Stimulated activated CD4-positive, alpha-beta T cell treated with anti-CD3 and anti-CD28 coated beads, Interleukin-2, amount 100 ng/mL, for 24 hours (primary cell): ENCODE measurements around the gene ZNF730.
"Not testable (repeated sequence)": the region's sequence is repeated elsewhere in the genome, so short reads cannot be mapped to it uniquely, and the experiment has no call there.

Experiments used
- DNase-seq, 2 donors: peaks; one replicate each; pipeline ENCODE4 v3.0.0-alpha.2; 2020

ZNF730 gene

DNA sequence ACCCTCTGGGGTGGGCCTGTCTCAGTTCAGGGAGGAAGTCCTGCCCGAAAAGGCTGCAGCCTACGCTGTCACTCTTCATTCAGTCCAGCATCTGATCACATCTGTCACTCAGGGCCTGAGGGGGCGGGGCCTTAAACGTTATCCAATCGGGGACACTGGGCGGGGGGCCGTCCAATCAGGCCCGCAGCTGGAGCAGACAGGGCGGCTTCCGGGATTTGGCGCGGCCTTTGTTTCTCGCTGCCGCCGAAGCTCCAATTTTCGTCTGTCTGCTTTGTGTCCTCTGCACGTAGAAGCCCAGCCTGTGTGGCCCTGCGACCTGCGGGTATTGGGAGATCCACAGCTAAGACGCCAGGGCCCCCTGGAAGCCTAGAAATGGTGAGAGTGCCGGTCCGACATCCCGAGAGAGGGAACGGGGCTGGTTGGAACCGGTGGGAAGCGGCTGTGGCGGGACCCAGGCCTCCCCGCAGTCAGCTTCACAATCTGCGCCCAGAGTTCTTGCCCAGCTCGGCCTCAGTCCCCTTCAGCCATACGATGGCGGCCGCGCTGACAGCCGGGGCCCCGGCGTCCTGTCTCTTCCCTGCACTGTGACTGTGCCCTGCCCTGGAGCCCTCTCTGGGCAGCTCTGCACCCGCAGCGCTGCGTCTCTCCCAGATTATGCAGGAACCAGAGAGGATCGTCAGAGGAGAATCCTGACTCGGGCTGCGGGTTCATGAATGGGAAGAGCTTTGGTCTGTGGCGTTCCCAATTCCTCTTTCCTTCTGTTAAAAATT is at the start of gene ZNF730:
ZNF730 (plus strand) TSS at position 224 of the 770 bp plus-strand sequence; CDS start at position 373, 149 bp downstream.
- DNase-seq = peak; percentile 24 to 57

DNA sequence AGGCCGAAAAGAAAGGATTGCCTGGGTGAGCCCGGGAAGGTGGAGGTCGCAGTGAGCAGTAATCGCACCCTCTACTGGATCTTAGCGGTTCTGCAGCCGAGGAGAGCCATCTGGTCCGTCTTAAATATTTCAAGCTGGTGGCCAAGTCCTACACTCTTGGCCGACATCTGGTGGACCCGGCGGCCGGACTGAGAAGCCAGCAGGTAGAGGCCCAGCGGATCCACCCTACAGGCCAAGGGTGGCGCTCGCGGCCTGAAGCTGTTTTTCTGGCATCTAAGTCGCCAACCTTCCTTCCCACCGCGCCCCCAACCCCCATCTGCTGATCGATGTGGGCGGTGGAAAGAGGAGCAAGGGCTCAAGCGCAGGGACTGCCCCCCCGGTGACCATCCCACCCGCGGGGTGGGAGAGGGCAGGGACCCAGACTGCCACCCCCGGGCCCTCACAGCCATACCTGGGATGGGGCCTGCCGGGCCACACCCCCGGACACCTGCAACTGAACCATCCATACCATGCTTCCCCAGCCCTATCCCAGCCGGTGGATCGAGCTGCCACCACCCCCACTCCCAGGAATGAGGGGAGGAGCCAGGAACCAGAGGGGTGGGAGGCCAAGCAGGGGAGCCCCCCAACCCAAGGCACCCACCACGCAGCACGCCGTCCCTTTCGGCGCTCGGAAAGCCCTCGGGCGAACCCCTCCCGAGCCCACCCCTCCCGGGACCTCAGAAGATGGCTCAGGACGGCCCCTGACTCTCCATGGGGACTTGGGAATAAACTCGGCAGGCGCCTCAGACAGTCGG is 46.3 kb upstream of the ZNF730 start:
- peak in 1 of 2 donors; percentile 26 for DNase-seq

DNA sequence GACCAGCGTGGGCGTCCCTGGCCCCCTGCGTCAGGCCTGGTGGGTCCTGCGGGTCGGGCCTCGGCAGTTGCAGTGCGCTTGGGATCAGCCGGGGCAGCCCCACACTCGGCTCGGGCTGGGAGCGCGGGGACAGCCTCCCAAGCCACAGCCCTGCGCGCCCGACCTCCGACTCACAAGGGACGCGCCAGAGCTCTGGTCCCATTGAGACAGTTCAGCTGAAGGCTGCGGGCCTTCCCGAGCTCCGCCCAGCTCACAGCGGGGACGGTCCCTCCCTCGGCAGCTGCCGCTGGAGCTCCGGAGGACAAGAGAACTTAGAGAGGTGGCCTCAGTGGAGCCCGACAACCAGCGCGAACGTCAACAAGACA is 45.7 kb upstream of the ZNF730 start:
- peak in 1 of 2 donors; percentile 12 for DNase-seq

DNA sequence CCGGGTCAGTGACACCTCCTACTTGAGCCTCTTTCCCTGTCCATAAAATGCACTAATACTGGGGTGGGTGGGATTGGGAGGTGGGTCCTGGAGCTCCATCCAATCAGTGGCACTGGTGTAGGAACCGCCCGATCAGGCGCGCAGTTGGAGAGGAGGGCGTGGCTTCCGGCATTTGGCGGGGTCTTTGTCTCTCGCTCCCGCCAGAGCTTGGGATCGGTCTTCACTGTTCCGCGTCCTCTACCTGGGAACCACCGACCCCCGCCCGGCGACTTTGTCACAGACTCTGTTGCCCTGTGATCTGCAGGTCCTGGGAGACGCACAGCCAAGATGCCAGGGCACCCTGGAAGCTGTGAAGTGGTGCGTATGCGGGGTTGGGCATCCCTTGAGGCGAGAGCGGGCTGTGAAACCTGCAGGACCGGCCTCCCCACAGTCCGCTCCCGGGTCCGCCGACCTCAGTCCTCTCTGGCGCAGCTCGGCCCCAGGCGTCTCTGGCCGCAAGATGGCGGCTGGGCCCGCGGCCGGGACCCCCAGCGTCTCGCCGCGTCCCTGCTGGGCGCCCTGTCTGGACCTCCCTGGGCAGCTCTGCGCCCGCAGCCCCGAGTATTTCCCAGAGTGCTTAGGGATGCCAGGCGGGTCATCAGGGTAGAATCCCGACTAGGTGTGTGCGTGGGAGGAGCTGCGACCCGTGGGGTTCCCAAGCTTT is 41.6 kb upstream of the ZNF730 start:
- DNase-seq = peak in 1 of 2 donors; percentile 17

DNA sequence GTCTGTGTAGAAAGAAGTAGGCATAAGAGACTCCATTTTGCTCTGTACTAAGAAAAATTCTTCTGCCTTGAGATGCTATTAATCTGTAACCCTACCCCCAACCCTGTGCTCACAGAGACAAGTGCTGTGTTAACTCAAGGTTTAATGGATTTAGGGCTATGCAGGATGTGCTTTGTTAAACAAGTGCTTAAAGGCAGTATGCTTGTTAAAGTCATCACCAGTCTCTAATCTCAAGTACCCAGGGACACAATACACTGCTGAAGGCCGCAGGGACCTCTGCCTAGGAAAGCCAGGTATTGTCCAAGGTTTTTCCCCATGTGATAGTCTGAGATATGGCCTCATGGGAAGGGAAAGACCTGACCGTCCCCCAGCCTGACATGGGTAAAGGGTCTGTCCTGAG is 39.0 kb upstream of the ZNF730 start:
- DNase-seq = not testable (repeated sequence)

DNA sequence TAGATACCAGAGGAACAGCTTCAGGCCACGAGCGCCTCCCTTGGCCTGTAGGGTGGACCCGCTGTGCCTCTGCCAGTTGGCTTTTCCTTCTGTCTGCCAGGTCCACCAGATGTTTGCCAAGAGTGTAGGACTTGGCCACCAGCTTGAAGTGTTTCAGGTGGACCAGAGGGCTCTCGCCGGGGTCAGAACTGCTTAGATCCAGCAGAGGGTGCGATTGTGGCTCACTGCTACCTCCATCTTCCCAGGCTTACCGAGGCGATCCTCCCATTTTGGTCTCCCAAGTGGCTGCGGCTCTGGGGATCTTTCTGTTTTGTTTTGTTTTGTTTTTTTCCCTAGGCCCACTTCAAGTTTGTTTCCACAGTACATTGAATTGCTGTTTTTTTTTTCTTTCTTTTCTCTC is 23.0 kb upstream of the ZNF730 start:
- DNase-seq = no peak

DNA sequence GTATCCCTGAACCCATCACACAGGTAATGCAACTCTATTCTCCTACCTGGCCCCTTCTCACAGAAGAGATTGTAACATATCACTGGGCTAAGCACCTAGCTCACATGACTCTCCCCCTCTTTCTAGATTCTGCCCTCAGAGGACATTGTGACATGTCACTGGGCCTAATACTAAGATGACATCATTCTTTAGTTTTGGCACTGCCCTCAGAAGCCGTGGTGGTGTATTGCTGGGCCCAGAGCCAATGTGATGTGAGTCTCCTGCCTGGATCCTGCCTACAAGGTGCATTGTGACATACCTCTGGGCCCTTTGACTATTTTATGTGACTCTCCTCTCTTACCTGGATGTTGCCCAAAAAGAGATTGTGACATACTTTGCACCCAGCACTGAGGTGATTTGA is 21.4 kb upstream of the ZNF730 start:
- no peak for DNase-seq

DNA sequence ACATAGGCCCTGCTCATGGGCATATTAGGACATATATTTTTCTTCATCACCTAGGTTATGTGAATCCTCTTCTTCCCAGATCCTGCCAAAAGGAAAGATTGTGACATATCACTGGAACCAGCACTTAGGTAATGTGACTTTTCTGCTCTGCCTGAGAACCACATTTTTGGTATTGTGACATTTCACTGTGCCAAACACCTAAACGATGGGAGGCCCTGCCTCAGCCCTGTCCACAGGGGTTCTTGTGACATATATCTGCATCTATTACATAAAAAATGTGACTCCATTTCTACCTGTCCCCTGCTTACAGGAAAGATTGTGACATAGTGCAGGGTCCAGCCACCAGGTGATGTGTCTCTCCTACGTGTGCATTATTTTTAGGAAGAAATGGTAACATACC is 18.5 kb upstream of the ZNF730 start:
- DNase-seq = no peak

DNA sequence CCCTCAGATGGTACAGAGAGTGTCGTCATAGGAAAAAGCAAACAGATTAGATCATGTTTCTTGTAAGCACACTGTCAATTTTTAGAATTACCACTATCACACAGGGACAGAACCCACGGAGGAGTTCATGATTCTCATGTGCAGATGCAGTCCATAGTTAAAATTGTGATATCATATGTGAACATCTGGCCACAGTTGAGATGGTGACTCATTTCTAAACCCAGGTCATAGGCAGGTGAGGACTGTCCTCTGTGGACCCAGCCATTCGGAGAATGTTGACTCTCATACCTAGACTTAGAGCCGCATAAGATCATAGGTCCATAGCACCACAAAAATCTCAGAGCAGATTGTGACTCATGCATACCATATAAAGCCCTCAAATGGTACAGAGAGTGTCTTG is 17.8 kb upstream of the ZNF730 start:
- DNase-seq = no peak

DNA sequence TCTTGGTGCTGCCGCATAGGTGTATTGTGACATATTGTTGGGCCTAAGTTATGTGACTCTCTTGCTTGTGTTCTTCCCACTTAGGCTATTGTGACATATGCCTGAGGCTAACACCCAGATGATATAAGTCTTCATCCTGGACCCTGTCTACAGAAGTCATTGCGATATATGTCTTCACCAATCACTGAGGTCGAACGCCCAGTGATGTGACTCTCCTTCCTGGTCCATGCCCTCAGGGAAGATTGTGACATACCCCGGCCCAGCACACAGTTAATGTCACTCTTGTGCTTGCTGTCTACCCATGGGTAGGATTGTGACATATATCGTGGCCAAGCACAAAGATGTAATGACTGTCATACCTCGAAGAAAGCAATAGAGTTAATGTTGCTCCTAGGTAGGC is 16.9 kb upstream of the ZNF730 start:
- DNase-seq = no peak

DNA sequence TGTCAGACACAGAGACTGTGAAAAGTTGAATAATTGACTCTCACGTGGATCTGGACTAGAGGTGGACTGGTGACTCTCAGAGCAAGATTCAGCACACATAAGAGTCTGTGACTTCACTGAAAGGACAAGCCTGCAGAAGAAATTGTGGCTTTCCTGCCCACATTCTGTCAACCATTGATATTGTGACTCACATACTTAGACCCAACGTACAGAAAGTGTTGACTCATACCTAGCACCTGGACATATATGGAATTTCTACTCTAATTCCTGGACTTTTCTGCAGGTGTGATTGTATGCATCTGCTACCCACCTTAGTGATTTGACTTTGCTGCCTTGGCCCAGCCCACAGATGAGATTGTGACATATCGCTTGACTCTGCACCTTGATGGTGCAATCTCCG is 15.6 kb upstream of the ZNF730 start:
- DNase-seq = no peak

DNA sequence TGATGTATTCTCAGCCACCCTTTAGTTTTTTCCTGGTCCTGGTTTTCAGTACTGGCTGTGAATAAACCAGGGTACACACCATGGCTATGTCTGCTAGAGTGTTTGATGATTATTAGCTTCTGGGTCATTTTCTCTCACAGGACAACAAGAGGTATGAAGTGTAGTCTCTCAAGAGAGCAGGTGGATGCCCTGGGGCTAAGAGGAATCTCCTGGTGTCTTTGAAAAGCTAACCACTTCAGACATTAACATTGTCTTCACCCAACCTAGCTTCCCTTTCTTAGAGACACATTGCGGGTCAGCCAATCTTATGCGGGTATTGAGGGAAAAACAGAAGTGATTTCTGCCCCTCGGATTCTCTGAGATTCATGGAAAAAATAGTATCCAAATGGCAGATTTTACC is 1.6 kb downstream of the ZNF730 start:
- DNase-seq = no peak

DNA sequence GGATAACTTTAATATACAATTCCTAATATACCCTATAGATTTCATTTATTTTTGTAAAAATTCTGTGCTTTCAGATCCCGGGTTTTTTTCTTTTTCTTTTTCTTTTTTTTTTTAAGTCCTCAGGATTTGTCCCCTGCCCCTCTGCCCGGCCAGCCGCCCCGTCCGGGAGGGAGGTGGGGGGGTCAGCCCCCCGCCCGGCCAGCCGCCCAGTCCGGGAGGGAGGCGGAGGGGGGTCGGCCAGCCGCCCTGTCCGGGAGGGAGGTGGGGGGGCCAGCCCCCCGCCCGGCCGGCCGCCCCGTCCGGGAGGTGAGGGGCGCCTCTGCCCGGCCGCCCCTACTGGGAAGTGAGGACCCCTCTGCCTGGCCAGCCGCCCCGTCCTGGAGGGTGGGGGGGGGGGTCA is 17.4 kb downstream of the ZNF730 start:
- DNase-seq = not testable (repeated sequence)

DNA sequence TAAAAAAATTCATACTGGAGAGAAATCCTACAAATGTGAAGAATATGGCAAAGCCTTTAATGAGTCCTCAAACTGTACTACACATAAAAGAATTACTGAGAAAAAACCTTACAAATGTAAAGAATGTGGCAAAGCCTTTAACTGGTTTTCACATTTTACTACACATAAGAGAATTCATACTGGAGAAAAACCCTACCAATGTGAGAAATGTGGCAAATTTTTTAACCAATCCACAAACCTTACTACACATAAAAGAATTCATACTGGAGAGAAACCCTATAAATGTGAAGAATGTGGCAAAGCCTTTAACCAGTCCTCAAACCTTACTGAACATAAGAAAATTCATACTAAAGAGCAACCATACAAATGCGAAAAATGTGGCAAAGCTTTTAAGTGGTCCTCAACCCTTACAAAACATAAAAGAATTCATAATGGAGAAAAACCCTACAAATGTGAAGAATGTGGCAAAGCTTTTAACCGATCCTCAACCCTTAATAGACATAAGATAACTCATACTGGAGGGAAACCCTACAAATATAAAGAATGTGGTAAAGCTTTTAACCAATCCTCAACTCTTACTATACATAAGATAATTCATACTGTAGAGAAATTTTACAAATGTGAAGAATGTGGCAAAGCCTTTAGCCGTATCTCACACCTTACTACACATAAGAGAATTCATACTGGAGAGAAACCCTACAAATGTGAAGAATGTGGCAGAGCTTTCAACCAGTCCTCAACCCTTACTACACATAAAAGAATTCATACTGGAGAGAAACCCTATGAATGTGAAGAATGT is 29.0 kb downstream of the ZNF730 start:
- DNase-seq = no peak

DNA sequence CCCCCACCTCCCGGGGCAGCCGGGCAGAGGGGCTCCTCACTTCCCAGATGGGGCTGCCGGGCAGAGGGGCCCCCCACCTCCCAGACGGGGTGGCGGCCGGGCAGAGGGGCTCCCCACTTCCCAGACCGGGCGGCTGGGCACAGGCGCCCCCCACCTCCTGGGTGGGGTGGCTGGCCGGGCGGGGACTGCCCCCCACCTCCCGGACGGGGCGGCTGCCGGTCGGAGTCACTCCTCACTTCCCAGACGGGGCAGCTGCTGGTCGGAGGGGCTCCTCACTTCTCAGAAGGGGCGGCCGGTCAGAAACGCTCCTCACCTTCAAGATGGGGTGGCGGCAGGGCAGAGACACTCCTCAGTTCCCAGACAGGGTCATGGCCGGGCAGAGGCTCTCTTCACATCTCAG is 43.9 kb downstream of the ZNF730 start:
- no peak for DNase-seq

DNA sequence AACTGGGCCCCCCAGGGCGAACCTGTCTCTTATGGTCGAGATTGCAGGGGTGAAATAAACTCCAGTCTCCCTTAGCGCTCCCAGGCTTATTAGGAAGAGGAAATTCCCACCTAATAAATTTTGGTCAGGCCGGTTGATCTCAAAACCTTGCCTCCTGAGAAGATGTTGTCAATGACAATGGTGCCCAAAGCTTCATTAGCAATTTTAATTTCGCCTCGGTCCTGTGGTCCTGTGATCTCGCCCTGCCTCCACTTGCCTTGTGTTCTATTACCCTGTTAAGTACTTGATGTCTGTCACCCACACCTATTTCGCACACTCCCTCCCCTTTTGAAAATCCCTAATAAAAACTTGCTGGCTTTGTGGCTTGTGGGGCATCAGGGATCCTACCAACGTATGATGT is 51.5 kb downstream of the ZNF730 start:
- not testable (repeated sequence) for DNase-seq

DNA sequence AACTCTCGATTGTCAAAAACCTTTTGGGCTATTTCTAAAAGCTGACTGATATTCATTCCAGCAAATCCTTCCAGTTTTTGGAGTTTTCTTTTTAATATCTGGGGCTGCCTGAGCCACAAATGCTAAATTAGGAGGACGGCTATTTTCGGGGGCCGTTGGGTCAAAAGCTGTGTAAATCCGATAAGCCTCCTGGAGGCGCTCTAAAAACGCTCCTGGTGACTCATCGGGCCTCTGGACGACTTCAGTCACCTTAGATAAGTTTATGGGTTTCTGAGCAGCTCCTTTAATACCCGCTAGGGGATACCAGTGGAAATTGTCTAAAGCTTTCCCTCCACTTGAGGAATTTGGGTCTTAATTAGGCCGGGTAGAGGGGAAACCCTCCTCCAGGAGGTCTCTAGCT is 66.4 kb downstream of the ZNF730 start:
- DNase-seq = no peak

DNA sequence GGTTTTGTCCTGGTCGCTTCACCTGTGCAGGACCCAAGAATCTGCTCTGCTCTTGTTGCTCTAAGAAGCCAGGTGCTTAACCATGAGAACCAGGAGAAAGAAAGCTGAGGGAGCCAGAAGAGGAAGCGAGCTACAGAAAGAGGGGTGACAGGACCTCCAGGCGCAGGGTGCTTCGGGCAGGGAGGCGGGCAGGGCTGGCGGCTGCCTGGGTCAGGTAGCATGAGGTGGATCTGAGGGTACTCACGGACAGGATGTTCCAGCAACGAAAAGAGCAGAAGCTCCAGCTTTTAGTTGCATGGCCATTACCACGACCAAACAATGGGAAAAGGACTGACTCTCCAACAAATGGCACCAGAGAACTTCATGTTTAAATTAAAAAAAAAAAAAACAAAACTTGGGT is 73.5 kb downstream of the ZNF730 start:
- DNase-seq = no peak
